Small intestine (tissue), 7 donors: ENCODE data around the gene HIVEP2. TPM values are rescaled to one million over a fixed set of nuclear protein-coding genes. Genes with fewer than 3 reads are reported as not detected.

ENCODE experiments used
- DNase-seq, 2 donors: peaks; one replicate each; pipeline versions ENCODE4 v3.0.0 to v3.0.0-alpha.2; 2013
- FAIRE-seq: peaks from 2 replicates; lab custom pipeline; 2012; peaks lifted over from hg19 to GRCh38; lab: Jason Lieb, UNC
- H3K27ac ChIP-seq, 3 donors: one replicate each; pipeline ENCODE4 v1.5.1; 2013; ENCODE audit warnings: low read length in 2 of 3, mild to moderate bottlenecking in 2 of 3, control low read depth in 1 of 3, inconsistent platforms in 1 of 3, low read depth in 1 of 3, moderate library complexity in 1 of 3
- H3K27me3 ChIP-seq, 3 donors: one replicate each; pipeline ENCODE4 v1.6.1; 2013; ENCODE audit warnings: low read length in 3 of 3, inconsistent platforms in 1 of 3; ENCODE audit not compliant: control insufficient read depth in 3 of 3, insufficient read depth in 3 of 3
- H3K36me3 ChIP-seq, 3 donors: one replicate each; pipeline ENCODE4 v1.6.1; 2013; ENCODE audit warnings: low read length in 3 of 3, inconsistent platforms in 1 of 3, low read depth in 1 of 3, mild to moderate bottlenecking in 1 of 3, moderate library complexity in 1 of 3; ENCODE audit not compliant: control insufficient read depth in 3 of 3, insufficient read depth in 2 of 3
- H3K4me1 ChIP-seq, 3 donors: one replicate each; pipeline ENCODE4 v1.6.1; 2013; ENCODE audit warnings: low read length in 2 of 3, inconsistent platforms in 1 of 3, low read depth in 1 of 3, mild to moderate bottlenecking in 1 of 3, moderate library complexity in 1 of 3; ENCODE audit not compliant: control insufficient read depth in 3 of 3, insufficient read depth in 2 of 3
- H3K4me3 ChIP-seq, 3 donors: one replicate each; pipeline ENCODE4 v1.5.1; 2013; ENCODE audit warnings: low read length in 3 of 3, control low read depth in 1 of 3, inconsistent platforms in 1 of 3, low read depth in 1 of 3, mild to moderate bottlenecking in 1 of 3, moderate library complexity in 1 of 3
- H3K9me3 ChIP-seq, 2 donors: one replicate each; pipeline ENCODE4 v1.6.1; 2013; ENCODE audit warnings: low read depth in 1 of 2, low read length in 1 of 2; ENCODE audit not compliant: control insufficient read depth in 2 of 2, insufficient read depth in 1 of 2
- WGBS, 3 donors: extraction: QIAGEN DNeasy Blood & Tissue Kit; methylation state at CpG; one replicate each; pipeline ENCODE4 v1.1.7; 2013; 5-methylcytosine and 5-hydroxymethylcytosine counted together
- polyA plus RNA-seq, 4 donors: library from polyadenylated mRNA; stranded (reverse) in 3 of 4; unstranded in 1 of 4; fragments of 200-250 nt in 3 of 4; fragments of 120-200 nt in 1 of 4; gene quantifications; one replicate each; pipeline versions ENCODE4 v1.2.1 to v1.2.3, GENCODE V29; 2013
- donor health status: healthy with polysubstance abuse.
- donor health status: control.
- donor health status: control.
- donor health status: Bipolar disorder and iron deficiency.
- donor health status: healthy.

HIVEP2 gene
- polyA plus RNA-seq, 4 donors, result 1.9 to 7.1 (median 3.1) TPM

DNA sequence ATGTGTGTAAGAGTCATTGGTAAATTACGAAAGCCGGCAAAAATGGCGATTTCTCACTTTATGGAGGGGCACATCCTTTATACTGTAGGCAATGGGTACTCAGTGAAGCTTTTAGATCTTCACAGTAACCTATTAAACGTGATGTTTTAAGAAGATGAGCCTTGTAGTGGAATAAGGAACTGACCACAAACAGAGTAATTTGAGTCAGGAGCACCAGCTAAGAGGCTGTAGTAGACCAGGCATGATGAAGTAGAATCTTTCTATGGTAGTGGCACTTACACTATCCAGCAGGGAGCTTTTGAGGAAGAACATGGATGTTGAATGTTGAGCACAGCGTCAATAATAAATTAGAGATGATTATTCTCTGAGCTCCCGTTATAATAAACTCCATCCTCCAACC is 65.9 kb downstream of the HIVEP2 start:
- H3K27ac ChIP-seq, result no peak overlapping the region
- no peak for FAIRE-seq

DNA sequence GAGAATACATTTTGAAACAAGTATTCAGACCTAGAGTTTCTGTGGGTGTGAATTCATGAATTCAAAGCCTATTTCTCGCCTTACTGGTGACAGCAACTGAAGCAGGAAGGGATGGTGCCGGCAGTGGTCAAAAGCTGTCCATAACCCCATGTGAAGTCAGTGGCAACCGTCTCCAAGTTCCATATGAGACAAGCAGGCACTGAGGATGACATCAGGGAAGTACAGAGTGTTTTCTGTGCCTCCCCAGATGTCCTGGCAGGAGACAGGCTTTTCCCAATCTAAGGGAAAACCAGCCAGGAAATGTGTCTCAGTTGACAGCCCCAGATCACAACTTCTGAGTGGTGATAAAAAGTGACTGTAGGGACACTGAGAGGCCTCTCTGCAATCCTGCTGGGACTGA is 66.6 kb downstream of the HIVEP2 start:
- no peaks in the 10 kb centered on the region for H3K9me3 ChIP-seq
- H3K4me1 ChIP-seq, result peaks cover 5 to 15% (median 13%) of the 10 kb centered on the region in 3 donors
- no peak for DNase-seq
- no peaks in the 10 kb centered on the region for H3K27me3 ChIP-seq
- H3K36me3 ChIP-seq, result no peaks in the 10 kb centered on the region
- H3K27ac ChIP-seq, result no peak overlapping the region
- FAIRE-seq, result no peak
- 77 to 88% (median 79%) methylated on average over 3 of the region's 3 CpGs for WGBS, 3 donors
- H3K4me3 ChIP-seq, result no peak overlapping the region

More for the DNA sequence above, 65.9 kb downstream of the HIVEP2 start:
- Histone ChIP-seq H3K4me1 (peaks cover 3 to 15% (median 13%) of the 10 kb centered on the region in 3 donors), H3K27me3 (no peaks in the 10 kb centered on the region), H3K4me3 (no peak overlapping the region), H3K9me3 (no peaks in the 10 kb centered on the region), H3K36me3 (no peaks in the 10 kb centered on the region)
- DNase-seq, result no peak
- WGBS, 3 donors, result 80 to 83% (median 82%) methylated on average over 6 of the region's 6 CpGs

DNA sequence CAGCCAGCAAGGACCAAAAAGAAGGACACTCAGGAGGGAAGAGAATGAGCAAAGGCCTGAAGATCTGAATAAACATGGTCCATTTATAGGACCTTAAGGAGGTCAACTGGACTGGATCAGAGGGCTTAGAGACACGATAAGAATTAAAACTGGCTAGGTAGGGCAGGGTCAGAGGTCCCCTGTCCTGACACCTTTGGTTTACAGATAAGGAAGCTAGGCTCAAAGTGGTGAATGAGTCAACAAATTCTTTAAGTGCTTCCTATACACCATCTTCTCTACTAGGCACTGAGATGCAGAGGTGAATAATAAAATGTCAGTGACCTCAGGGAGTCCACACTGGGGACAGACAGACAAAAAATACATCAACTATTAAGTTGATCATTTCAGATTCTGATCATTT is 70.3 kb downstream of the HIVEP2 start:
- peaks cover 7 to 24% (median 18%) of the 10 kb centered on the region in 3 donors for H3K4me1 ChIP-seq
- WGBS, 3 donors, result 0 to 33% (median 26%) methylated on average over 1 of the region's 1 CpG
- DNase-seq (peak; percentile 36 to 80), FAIRE-seq (no peak)
- H3K36me3 ChIP-seq, result no peaks in the 10 kb centered on the region
- H3K27me3 ChIP-seq, result no peaks in the 10 kb centered on the region
- H3K4me3 ChIP-seq, result no peak overlapping the region
- no peaks in the 10 kb centered on the region for H3K9me3 ChIP-seq
- H3K27ac ChIP-seq, result no peak overlapping the region

DNA sequence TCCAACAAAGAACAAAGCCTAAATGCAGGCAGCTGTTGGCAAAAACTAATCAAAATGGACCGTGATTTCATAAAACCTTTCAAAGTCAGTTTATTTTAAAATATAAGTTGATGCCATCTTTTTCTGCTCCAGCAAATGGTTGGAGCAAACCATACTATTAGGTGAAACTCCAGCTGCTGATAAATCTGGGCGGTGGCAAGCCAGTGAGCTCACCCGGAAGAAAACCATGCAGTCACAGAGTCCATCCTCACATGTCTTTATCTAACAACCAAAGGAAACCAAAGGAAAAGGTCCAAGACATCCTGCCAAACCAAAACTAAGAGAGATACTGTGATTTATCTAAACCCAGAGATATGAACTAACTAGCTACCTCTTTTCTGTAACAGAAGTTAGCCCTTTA is 72.6 kb downstream of the HIVEP2 start:
- Histone ChIP-seq H3K36me3 (no peaks in the 10 kb centered on the region), H3K4me1 (peaks cover 7 to 28% (median 24%) of the 10 kb centered on the region in 3 donors), H3K27ac (peak overlapping the region; percentile 62 to 85 (median 80)), H3K4me3 (no peak overlapping the region), H3K9me3 (no peaks in the 10 kb centered on the region), H3K27me3 (no peaks in the 10 kb centered on the region)
- DNase-seq (peak; percentile 85 to 86), FAIRE-seq (no peak)
- WGBS, 3 donors, result 10 to 51% (median 30%) methylated on average over 3 of the region's 3 CpGs

DNA sequence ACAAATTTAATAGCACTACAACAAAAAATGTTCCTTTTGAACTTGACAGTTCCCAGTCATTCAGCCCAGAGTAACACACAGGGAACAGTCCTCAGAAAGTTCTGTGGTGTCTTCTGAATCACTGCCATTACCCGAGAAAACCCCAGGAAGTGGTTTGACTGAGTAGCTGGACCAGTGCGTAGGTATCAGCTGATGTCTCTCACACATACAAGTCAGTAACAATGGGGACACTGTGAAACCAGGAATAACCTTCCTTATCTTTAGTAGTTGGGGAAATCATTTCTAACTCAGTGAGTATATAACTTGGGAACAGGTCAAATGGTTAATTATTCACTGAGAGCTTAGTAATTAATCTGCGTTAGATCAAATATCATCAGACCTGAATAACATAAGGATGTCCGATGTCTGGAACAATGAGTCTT is 73.1 kb downstream of the HIVEP2 start:
- Histone ChIP-seq H3K36me3 (no peaks in the 10 kb centered on the region), H3K4me3 (no peak overlapping the region), H3K27me3 (no peaks in the 10 kb centered on the region), H3K4me1 (peaks cover 7 to 30% (median 24%) of the 10 kb centered on the region in 3 donors), H3K9me3 (no peaks in the 10 kb centered on the region), H3K27ac (peak overlapping the region; percentile 62 to 85 (median 80))
- whole genome bisulfite sequencing, 3 donors, result 8 to 29% (median 13%) methylated on average over 4 of the region's 4 CpGs
- FAIRE-seq, result peak; percentile 93
- peak; percentile 82 to 93 for DNase-seq

DNA sequence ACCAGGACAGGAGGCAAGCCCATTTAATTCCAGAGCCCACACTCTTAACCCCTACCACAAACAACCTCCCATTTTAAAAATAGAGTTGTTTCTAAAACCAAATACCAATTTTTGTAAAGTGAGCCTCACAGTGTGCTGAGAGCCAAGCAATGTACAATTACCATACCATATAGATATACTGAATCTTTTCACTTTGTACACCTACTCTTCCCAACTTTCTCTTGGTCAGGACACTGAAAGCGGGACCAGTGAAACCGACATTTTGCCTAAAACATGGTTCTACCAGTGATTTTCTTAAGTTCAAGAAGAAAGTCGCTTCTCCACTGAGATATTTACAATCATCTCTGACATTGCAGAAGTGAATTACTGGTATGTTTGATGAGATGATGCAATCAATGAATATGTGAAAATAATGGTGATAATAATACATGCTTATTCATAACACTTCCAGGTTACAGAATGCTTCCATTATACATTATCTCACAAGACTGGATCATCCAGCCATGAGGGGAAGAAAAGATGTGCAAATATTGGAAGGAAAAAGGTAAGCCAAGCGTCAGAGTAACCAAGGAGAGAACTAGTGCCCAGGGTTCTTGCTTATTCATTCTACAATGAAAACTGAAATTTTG is 74.1 kb downstream of the HIVEP2 start:
- FAIRE-seq, result no peak
- 83 to 94% (median 88%) methylated on average over 4 of the region's 4 CpGs for WGBS, 3 donors
- Histone ChIP-seq H3K9me3 (no peaks in the 10 kb centered on the region), H3K27me3 (no peaks in the 10 kb centered on the region), H3K36me3 (no peaks in the 10 kb centered on the region), H3K27ac (no peak overlapping the region), H3K4me3 (no peak overlapping the region), H3K4me1 (peaks cover 7 to 30% (median 24%) of the 10 kb centered on the region in 3 donors)
- DNase-seq, result no peak

DNA sequence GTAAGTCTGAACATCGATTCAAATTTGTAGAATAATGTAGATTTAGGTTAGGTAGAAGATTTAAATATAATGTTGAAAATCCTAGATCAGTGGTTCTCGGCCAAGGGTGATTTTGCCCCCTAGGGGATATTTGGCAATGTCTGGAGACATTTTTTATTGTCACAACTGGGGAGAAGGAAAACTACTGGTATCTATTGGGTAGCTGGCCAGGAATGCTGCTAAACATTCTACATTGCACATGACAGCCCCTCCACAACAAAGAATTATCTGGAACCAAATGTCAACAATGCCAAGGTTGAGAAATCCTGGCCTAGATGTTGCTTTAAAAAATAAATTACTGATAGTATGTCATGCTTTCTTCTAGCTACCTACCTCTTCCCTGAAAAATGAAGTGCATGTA is 76.1 kb downstream of the HIVEP2 start:
- Histone ChIP-seq H3K27ac (no peak overlapping the region), H3K9me3 (no peaks in the 10 kb centered on the region), H3K27me3 (no peaks in the 10 kb centered on the region), H3K4me1 (peaks cover 5 to 24% (median 16%) of the 10 kb centered on the region in 3 donors), H3K36me3 (no peaks in the 10 kb centered on the region), H3K4me3 (no peak overlapping the region)
- FAIRE-seq, result no peak
- WGBS, 3 donors, result 91 to 100% (median 95%) methylated on average over 2 of the region's 2 CpGs
- no peak for DNase-seq

DNA sequence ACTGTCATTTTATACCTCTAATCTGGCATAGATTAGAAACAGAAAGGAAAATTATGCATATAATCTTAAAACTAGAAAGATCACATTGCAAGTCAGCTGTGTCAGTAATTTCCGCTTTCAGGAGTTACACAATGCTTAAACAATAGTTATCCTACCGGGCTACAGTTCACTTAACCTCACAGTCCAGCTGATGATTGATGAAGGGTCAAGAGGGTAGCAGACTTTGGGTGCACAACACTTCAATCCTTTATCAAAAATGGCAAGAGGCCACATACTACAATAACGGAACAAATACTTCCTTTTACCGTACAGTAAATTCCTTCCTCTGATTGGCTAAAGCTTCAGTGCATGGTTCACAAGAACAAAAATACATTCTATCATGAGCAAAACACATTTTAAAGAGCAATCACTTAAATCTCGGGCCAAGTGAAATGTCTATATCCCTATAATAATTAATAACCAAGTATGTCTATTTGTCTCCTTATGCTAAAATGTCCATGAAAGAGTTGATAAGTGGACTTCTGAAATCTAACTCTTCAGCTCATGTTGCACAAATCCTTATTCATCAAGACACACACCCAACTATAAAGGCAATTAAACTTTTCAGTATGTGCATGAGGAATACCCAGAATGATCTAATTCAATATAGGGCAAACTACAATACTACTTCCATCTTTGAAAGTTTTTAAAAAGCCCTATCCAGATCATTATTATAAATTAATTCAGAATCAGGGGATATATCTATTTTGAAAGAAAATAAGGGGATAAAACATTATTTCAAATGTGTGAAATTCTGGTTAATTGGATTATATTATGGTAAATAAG is 76.8 kb downstream of the HIVEP2 start:
- DNase-seq (peak; percentile 54 to 88), FAIRE-seq (peak; percentile 44)
- Histone ChIP-seq H3K27me3 (no peaks in the 10 kb centered on the region), H3K9me3 (no peaks in the 10 kb centered on the region), H3K4me1 (peaks cover 2 to 27% (median 15%) of the 10 kb centered on the region in 3 donors), H3K27ac (peak overlapping the region in 2 of 3 donors; percentile 34), H3K36me3 (no peaks in the 10 kb centered on the region), H3K4me3 (no peak overlapping the region)
- 6 to 17% (median 14%) methylated on average over 5 of the region's 5 CpGs for WGBS, 3 donors
